ENCODE measurements around the gene PSG6.

GRCh38 chr19:42942187-42942789, 24.6 kb upstream of the PSG6 start:
- TF ChIP-seq ZNF184 (tag by site-specific recombination; IDR thresholded peaks at IDR 0.05), result no peak
- TF ChIP-seq ZNF776 (tag by site-specific recombination; IDR thresholded peaks at IDR 0.05; ENCODE audit: borderline replicate concordance), result no peak
- no peak for TF ChIP-seq CTCF (tag by site-specific recombination; IDR thresholded peaks at IDR 0.05)
- TF ChIP-seq GLIS2 (tag by site-specific recombination; IDR thresholded peaks at IDR 0.05), result no peak
- TF ChIP-seq ZNF639 (tag by site-specific recombination; IDR thresholded peaks at IDR 0.05), result no peak
- TF ChIP-seq TSHZ1 (tag by site-specific recombination; IDR thresholded peaks at IDR 0.05; ENCODE audit: borderline replicate concordance), result no peak
- no peak for TF ChIP-seq ZBTB11 (tag by site-specific recombination; conservative IDR thresholded peaks at IDR 0.05; ENCODE audit: low read depth)
- no peak for TF ChIP-seq ZNF239 (tag by site-specific recombination; IDR thresholded peaks at IDR 0.05)
- no peak for TF ChIP-seq MYNN (tag by site-specific recombination; IDR thresholded peaks at IDR 0.05; ENCODE audit: borderline replicate concordance)
- TF ChIP-seq, protein P1, sequence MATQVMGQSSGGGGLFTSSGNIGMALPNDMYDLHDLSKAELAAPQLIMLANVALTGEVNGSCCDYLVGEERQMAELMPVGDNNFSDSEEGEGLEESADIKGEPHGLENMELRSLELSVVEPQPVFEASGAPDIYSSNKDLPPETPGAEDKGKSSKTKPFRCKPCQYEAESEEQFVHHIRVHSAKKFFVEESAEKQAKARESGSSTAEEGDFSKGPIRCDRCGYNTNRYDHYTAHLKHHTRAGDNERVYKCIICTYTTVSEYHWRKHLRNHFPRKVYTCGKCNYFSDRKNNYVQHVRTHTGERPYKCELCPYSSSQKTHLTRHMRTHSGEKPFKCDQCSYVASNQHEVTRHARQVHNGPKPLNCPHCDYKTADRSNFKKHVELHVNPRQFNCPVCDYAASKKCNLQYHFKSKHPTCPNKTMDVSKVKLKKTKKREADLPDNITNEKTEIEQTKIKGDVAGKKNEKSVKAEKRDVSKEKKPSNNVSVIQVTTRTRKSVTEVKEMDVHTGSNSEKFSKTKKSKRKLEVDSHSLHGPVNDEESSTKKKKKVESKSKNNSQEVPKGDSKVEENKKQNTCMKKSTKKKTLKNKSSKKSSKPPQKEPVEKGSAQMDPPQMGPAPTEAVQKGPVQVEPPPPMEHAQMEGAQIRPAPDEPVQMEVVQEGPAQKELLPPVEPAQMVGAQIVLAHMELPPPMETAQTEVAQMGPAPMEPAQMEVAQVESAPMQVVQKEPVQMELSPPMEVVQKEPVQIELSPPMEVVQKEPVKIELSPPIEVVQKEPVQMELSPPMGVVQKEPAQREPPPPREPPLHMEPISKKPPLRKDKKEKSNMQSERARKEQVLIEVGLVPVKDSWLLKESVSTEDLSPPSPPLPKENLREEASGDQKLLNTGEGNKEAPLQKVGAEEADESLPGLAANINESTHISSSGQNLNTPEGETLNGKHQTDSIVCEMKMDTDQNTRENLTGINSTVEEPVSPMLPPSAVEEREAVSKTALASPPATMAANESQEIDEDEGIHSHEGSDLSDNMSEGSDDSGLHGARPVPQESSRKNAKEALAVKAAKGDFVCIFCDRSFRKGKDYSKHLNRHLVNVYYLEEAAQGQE (tag by site-specific recombination; IDR thresholded peaks at IDR 0.05), result no peak
- TF ChIP-seq ZNF792 (tag by site-specific recombination; IDR thresholded peaks at IDR 0.05), result no peak
- TF ChIP-seq ZNF274 (IDR thresholded peaks at IDR 0.05; ENCODE audit: low read length), result no peak
- TF ChIP-seq ZNF274 (tag by site-specific recombination; IDR thresholded peaks at IDR 0.05; ENCODE audit: borderline replicate concordance), result no peak
